ENCODE results near the gene ARHGAP23.
A peak's percentile ranks its signal among the peaks of the same experiment; 100 is the strongest.
"Not testable (repeated sequence)": the region's sequence is repeated elsewhere in the genome, so short reads cannot be mapped to it uniquely, and the experiment has no call there.

Gene ARHGAP23

DNA sequence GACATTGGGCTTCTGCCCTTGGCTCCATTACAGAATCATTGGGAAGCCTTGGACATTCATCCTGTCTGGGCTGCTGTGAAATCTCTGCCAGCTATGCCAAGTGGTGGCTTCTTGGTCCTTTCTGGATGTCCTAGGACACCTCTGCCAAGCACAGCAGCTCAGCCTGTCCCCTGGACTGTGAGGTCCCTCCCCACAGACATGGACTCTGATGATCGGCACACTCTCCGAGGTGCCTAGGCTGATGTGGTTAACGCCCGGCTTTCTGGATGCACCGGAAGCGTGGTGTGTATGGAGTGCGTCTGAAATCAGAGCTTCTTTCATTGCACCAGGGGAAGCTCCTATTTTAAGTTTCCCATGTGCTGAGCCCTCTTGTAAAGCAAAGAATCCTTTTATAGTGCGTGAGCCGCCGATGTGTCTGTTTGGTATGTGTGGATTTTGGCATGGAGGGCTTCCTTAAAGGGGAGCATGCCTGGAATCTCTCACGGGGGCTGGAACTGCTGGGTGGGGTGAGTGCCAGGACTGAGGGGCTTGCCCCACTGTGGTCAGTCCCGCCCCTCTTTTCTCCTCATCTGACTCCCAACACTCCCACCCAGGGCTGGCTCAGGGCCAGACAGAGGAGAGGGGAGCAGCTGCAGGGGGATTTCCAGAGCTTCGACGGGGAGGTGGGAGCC lies 7.0 kb upstream of the ARHGAP23 start:
- DNase-seq = no peak

DNA sequence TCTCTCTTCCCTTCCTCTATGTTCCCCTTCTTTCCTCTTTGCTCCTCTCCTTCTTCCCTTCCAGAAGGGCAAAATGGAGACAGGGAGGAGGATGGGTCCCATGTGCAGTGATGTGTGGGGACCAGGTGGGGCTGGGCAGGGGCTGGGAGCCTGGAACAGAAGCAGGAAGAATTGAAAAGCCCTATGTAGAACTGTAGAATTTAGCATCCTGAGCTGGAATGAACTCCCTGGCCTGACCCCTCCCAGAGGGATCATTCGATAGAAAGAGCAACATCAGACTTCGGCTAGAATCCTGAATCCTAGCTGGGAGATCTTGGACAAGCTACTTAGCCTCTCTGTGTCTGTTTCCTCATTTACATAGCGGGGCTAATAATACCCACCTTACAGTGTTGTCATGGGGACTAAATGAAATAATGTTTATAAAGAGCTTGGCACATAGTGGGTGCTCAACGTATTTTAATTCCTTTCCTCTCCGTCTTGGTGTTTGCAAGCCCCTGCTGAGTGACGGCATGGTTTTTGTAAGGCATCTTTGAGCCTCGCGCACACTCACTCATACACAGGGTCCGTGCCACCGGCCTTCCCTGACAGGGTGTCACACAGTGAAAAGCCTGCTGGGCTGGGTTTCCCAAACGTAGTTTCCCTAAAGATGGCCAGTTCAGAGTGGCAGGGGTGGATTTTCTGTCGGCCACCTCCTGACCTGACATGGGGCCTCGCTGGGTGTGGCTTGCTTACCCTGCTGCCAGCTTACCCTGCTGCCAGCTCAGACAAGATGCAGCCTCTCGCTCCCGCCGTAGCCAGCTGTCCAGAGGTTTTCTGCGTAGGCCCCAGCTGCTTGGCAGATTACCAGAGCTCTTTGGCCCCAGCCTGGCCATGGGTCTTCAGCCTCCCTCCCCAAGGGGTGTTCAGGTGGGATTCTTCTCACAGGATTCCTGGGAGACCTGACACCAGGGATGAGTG lies 6.1 kb upstream of the ARHGAP23 start:
- no peak for DNase-seq

DNA sequence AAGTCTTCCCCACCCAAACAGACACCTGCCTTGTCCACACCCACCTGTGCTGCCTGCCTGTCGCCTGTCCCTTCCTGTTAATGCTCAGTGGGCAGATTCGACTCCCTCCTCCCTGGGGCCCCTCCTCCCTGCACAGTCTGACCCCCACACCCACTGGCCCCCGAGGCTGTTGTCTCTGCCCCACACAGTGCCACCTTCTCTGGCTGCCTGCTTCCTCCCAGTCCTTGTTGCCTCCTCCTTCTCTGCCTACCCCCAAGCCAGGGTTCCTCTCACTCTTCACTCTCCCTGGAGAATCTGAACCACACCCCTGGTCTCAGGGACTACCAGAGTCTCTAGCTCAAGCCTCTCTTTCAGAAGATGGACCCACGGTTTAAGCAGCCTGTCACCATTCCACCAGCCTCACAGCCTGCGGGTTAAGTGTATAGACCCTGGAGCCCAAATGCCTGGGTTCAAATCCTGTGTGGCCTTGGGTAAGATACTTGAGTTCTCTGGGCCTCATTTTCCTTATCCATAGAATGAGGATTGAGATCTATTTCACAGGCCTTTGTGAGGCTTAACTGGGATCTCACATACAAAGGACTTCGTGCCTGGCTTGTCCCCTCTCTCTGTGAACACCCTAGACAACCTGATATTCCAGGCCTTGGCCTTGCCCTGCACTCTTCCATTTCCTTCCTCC lies 3.8 kb upstream of the ARHGAP23 start:
- no peak for DNase-seq

DNA sequence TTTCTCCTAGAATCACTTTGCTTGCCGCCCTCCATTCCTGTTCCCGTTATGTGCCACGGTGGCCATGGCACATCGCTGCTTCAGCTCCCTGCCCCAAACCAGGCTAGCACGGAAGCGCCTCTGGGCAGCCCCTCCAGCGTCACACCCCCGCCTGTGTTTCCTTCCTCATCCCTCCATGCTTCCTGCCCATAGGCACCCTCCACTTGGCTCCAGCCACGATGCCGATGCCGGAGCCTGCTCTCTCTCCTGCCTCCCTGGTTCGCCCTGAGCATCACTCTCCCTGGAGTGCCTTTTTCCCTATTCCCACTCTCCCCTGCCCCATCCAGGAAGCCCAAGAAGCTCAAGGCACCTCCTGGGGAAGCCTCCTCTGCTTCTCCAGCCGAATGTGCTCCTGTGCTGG lies 3.2 kb upstream of the ARHGAP23 start:
- no peak for DNase-seq

DNA sequence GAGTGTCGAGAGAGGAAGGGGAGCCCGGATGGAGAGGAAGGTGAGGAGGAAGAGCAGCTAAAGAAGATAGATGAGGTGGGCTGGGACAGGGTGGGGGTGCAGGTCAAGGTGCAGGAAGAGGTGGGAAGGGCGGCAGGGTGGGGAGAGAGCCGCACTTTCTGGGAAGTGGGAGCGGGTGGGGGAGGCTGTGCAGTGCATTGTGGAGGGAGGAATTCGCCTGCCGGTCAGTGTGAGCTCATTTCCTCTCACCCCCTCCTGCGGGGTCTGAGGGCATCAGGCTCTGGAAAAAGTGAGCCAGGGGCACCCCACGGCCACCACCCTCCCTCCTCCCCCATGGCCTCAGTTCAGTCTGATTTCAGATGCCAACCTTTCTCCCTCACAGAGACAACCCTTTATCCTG lies 2.5 kb upstream of the ARHGAP23 start:
- DNase-seq = no peak

DNA sequence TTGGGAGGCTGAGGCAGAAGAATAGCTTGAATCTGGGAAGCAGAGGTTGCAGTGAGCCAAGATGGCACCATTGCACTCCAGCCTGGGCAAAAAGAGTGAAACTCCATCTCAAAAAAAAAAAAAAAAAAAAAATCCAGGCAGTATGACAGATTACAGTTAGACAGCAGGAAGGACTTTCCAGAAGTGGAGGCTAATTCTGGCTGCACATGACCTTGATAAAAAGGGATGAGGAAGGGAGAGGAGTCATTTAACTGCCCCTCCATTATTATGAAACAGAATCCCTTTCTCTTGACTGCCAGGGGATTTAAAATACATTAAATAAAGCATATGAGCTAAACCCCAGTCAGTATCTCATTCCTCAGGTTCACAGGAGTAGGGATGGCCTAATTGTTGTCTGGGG lies 1.8 kb upstream of the ARHGAP23 start:
- no peak for DNase-seq

DNA sequence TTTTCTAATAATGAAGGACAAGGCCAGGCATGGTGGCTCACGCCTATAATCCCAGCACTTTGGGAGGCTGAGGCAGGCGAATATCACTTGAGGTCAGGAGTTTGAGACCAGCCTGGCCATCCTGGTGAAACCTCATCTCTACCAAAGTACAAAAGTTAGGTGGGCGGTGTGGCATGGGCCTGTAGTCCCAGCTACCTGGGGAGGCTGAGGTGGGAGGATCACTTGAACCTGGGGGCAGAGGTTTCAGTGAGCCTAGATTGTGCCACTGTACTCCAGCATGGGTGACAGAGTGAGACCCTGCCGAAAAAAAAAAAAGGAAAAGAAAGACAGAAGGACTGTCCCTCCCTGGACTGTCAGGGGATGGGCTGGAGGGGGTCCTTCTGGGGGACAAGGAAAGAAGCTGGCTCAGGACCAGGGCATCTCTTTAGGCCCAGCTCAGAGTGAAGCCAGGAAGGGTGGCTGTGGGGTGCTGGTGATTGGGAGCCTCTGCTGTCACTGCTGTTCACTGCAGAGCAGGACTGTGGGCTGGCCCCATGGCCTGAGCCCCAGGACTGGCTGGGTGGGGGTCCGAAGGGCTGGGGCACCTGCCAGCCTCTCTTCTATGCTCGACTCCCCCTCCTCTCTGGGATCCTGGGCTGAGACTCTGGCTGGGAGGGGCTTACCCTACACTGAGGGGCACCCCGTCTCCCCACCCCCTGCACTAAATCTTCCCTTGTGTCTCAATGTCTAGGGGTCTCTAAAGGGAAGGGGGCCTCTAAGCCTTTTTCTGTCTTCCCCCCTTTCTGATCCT lies 909 bp upstream of the ARHGAP23 start:
- DNase-seq = no peak

DNA sequence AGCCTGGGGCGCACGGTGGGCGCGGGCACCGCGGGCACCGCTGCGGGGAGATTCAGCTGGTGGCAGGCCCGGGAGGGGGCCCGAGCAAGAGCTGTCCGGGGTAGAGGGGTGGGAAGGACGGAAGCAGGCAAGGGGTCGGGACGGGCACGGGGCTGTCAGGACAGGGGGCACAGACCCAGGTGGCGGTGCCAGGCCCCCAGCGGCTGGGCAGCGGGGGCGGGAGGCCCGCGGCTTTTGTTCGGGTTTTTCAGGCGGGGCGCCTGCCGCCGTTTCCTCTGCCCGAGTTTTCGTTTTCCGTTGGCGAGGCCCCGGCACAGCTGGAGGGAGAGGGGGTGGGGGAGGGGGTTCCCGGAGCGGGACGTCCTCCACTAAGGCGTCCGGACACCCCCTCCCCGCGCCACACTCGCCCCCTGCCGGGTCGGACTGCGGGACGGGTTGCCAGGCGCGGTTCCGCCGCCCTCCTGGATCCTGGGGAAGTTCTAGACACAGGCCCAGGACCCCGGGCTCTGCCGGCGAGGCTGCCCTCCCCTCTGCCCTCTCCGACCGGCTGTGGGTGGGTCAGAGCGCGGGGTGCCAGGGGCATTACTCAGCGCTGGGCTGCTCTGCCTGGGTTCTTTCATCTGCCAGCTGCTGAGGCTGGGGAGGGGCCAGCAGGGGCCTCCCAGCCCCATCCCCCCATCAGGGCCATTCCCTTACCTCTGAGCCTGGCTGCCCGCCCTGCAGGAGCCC lies 543 bp downstream of the ARHGAP23 start:
- peak in 3 of 6 experiments; percentile 19 to 29 (median 23) for DNase-seq

DNA sequence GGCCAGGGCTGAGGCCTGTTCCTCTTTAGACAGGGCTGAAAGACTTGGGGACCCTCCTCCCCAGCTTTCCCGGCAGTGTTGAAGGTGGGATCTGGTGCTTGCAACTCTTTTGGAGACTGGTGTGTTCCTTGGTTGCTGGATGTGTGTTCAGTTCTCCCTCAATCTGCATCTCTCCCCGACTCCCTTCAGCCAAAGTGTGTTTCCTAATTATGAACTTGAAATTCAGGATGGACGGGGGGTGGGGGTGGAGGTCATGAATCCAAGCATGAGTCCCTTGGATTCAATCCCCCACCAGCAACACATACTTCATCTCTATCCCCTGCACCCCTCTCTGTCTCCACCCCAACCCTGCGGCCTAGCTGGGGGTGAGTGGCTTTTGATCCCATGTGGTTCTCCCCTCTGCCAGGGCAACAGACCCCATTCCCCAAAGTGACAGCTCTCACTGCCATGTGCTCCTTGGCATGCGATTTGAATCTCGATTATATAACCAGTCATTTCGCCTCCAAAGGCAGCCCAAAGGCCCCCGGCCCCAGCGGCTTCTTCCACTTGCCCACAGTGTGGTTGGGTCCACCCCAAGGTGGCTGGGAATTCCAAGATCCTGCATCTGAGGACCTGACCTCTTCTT lies 1.3 kb downstream of the ARHGAP23 start:
- no peak for DNase-seq

DNA sequence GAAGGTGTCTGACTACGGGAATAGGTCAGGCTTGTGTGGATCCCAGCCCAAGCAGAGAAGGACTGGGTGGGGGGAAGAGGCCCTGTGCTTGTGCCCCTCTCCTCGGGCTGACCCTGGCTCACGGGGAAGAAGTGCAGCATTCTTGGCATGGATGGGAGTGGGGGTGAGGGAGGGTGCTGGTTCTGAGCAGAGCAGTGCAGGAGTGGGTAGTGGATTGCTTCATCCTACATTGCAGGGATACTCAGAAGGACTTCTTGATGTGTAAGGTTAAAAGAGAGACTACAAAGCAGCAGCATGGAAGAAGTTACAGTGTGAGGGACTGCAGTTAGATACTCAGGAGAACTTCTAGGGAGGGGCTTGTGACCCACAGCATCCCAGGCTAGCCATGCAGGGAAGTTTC lies 2.1 kb downstream of the ARHGAP23 start:
- DNase-seq = no peak

DNA sequence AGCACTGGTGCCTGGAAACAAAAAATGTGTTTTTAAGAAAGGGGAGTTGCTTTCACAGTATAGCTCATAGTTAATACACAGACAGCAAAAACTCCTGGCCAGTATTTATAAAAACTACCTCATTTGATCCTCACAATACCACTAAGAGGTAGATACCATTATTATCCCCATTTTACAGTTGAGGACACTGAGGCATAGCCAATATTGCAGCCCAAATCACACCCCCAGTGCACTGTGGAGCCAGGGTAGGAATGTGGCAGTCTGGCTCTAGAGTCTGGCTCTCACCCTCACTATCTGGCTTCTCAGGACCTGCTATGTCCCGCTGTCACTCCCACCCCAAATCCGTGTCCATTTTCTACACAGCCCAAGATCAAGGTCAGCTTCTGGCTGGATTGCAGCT lies 2.6 kb downstream of the ARHGAP23 start:
- no peak for DNase-seq

DNA sequence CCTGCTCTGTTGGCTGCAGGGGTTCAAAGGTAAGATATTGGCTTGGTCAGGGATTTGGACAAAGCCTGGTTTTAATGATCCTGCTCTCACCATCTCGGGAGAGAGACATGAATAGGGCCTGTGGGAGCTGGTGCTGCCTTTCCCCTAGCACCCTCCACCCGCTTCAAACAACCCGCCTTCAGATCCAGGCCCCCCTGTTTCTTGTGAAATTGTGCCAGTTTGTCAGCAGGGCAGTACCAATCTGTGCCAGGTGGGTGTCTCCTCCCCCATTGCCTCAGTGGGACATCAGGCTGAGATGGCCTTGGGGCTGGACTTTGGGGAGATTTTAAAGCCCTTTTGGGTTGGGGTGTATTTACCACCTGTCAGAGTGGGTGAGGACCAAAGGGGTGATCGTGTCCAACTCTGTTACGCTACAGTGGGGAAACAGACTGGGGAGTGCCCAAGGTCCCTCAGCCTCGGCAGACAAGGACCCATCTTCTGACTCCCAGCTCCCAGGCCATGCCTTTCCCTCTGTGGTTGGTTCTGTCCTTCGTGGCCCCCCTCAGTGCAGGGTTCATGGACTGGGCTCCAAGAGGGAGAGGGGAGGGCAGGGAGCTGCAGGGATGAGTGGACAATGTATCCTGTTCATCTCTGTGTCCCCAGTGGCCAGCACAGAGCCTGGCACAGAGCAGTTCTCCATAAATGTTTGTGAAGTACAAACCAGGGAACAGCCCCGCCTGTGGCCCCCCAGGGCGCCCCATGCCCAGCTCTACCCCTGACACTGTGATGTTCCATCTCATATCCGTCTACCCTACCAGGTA lies 3.3 kb downstream of the ARHGAP23 start:
- no peak for DNase-seq

DNA sequence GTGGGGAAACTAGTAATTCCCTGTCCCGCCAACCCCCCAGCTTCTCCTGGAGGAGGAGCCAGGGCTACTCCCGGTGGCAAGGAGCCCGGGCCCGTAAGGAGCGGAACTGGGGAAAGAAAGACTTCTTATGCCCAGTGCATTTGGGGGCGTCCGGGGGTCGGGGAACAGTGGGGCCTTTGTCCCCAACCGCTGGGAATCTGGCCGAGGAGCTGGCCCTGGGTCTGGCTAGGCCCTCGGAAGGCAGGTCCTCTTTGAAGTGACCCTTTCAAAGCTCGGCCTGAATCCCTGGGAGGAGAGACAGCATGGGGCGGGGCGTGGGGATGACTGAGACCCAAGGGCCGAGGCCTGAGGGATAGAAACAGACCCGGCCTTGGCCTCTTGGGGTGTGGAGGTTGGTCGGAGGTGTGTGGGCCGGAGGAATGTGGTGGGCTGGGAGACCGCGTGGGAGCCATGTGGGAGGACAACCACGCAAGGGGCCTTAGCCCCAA lies 6.0 kb downstream of the ARHGAP23 start:
- DNase-seq = no peak

DNA sequence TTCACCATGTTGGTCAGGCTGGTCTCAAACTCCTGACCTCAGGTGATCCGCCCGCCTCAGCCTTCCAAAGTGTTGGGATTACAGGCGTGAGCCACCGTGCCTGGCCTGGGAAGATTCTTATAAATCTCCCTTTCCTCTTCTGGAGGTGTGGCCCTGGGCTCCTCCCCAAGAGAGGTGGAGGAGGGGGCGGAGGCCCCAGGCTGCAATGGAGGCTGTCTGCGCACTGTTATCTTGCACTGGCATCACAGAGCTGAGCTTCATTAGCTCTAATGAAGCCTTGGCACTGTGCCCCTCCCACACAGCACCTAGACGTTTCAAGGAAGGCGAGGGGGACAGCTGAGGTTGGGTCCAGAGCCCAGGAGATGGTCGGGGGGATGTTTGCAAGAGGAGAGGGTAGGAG lies 7.5 kb downstream of the ARHGAP23 start:
- DNase-seq = no peak

DNA sequence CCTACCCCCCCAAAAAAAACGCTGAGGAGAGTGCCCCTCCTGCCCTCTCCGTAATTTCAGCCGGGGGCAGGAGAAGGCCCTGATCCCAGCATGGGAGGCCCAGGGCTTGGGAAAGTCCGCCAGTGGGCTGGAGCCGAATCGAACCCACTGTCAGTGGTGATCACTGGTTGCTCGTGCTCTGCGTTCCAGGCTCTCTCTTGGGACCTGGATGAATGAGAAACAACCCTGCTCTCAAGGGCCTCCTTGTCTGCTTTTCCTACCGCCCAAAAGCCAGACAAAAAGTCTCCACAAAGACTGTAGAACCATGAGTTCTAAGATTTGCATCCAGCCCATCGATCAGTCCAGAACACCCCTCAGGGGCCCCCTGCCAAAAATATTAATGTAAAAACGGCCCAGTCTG lies 8.1 kb downstream of the ARHGAP23 start:
- DNase-seq = no peak

DNA sequence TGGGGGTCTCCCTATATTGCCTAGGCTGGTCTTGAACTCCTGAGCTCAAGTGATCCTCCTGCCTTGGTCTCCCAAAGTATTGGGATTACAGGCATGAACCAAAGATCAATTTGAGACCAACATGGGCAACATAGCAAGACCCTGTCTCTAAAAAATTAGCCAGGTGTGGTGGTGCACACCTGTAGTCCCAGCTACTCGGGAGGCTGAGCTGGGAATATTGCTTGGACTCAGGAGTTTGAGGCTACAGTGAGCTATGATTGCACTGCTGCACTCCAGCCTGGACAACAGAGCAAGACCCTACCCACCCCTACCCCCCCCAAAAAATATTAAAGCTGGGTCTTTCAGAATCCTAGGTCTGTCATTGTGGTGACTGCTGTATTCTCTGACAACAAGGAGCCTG lies 9.0 kb downstream of the ARHGAP23 start:
- DNase-seq = not testable (repeated sequence)

DNA sequence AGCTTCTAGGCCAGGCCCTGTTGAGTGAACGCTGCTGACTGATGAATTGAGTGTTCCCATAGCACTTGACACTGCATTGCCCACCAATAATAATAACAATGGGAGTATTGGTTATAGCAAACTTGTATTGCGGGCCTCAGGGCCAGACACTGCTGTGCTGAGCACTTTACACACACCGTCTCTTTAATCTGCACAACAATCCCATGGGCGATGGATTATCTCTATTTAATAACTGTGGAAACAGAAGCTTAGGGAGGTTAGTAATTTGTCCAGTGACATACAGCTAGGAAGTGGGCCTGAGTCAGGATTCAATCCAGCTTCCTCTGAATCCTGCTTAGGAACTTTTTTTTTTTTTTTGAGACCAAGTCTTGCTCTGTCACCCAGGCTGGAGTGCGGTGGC lies 11.2 kb downstream of the ARHGAP23 start:
- no peak for DNase-seq

DNA sequence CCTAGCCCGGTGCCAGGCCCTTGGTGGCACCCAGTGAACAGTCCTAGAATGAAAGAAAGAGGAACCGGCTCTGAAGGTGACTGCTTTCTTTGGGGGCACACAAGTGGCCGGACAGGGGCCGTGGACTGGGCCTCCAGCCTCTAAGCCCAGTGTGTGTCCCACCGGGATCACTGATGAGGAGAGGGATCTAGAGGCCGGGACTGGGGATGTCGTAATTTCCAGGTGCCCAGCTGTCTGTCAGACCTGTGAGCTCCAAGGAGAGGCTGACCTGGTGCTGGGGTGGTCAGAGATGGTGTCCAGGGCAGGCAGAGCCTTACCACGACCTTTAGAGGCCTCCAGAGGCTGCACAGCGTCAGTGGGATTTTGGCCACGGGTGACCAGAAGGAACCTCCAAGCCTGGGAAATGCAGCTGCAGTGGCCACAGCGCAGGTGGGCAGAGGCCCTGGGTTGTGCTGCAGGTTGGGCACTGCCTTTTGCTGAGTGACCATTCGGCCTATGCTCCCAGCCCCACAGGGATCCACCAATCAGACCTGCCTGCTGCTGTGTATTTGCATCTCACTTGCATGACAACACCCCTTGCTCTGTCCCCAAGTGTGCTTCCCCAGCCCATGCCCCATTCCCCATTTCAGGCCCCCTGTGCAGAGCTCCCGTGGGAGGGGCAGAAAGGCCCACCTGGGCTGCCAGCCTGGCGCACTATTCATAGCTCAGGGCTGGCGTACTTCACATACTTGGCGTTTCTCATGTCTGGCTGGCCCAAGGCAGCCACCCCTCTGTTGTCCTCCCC lies 12.5 kb downstream of the ARHGAP23 start:
- DNase-seq = no peak

DNA sequence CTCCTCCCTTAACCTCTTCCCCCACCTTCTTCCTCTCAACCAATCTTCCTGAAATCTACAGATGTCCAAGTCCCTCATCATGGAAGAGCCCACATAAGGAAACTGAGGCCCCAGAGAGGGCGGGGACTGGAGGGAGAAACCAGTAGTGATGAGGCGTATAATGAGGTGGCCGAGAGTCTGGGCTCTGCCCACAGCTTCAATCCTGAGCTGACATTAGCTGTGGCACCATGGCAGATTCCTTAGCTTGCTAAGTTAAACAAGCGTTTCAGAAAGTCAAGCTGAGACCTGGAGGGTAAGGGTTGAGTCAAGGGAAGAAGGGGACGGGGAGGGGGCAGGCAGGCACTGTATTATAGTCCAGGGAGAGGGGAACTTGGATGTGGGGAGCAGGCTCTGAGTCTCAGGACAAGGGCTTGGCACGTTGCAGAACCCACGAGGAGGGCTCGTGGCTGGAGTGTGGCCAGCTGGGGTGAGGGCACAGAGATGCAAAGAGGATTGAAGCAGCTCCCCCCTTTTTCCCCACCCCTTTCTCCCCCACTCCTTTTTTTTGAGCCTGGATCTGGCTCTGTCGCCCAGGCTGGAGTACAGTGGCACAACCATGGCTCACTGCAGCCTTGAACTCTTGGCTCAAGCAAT lies 13.3 kb downstream of the ARHGAP23 start:
- no peak for DNase-seq

All from stimulated activated naive CD4-positive, alpha-beta T cell (primary cell).